Measurements from ENCODE around the gene PSPH.
A peak's percentile ranks its signal among the peaks of the same experiment; 100 is the strongest.
"Not testable (repeated sequence)": the region's sequence is repeated elsewhere in the genome, so short reads cannot be mapped to it uniquely, and the experiment has no call there.

The PSPH gene

GRCh38 chr7:56051339-56052191 lies at the start of gene PSPH, which contains the start of gene CCT6A:
TSS of gene PSPH (minus strand) at chr7:56051444. CDS start at chr7:56021212, 30,232 bp downstream.
TSS of gene CCT6A (plus strand) at chr7:56051765. CDS start at chr7:56051849, 84 bp downstream.
- DNase-seq (ENCODE audit: low read depth in 2 of 2): peak; percentile 91 to 93

GRCh38 chr7:56099653-56100052 lies 48.4 kb upstream of the PSPH start:
- DNase-seq (ENCODE audit: low read depth in 2 of 2): no peak

GRCh38 chr7:56098187-56099008 lies 47.2 kb upstream of the PSPH start:
- DNase-seq (ENCODE audit: low read depth in 2 of 2): not testable (repeated sequence)

GRCh38 chr7:56097700-56098099 lies 46.5 kb upstream of the PSPH start:
- no peak for DNase-seq (ENCODE audit: low read depth in 2 of 2)

- no peak for DNase-seq (ENCODE audit: low read depth in 2 of 2)
Observed at GRCh38 chr7:56092789-56093531, 41.7 kb upstream of the PSPH start, which contains the start of gene PHKG1. TSS of gene PHKG1 (minus strand) at chr7:56092952. CDS start at chr7:56088941, 4,011 bp downstream.

GRCh38 chr7:56092388-56092787 lies 41.1 kb upstream of the PSPH start:
- DNase-seq (ENCODE audit: low read depth in 2 of 2): not testable (repeated sequence)

- no peak for DNase-seq (ENCODE audit: low read depth in 2 of 2)
Observed at GRCh38 chr7:56091591-56091990, 40.3 kb upstream of the PSPH start.

GRCh38 chr7:56087445-56087844 lies 36.2 kb upstream of the PSPH start:
- no peak for DNase-seq (ENCODE audit: low read depth in 2 of 2)

GRCh38 chr7:56086761-56087160 lies 35.5 kb upstream of the PSPH start:
- DNase-seq (ENCODE audit: low read depth in 2 of 2): no peak

- no peak for DNase-seq (ENCODE audit: low read depth in 2 of 2)
Observed at GRCh38 chr7:56083150-56083785, 32.0 kb upstream of the PSPH start.

GRCh38 chr7:56081626-56082340 lies 30.5 kb upstream of the PSPH start:
- DNase-seq (ENCODE audit: low read depth in 2 of 2): no peak

GRCh38 chr7:56080726-56081435 lies 29.6 kb upstream of the PSPH start:
- not testable (repeated sequence) for DNase-seq (ENCODE audit: low read depth in 2 of 2)

- DNase-seq (ENCODE audit: low read depth in 2 of 2): no peak
Observed at GRCh38 chr7:56079450-56080185, 28.4 kb upstream of the PSPH start.

- no peak for DNase-seq (ENCODE audit: low read depth in 2 of 2)
Observed at GRCh38 chr7:56078196-56078595, 27.0 kb upstream of the PSPH start.

GRCh38 chr7:56077681-56078080 lies 26.4 kb upstream of the PSPH start:
- no peak for DNase-seq (ENCODE audit: low read depth in 2 of 2)

GRCh38 chr7:56074371-56074791 lies 23.1 kb upstream of the PSPH start:
- DNase-seq (ENCODE audit: low read depth in 2 of 2): peak; percentile 27 to 50

GRCh38 chr7:56066376-56066775 lies 15.1 kb upstream of the PSPH start:
- not testable (repeated sequence) for DNase-seq (ENCODE audit: low read depth in 2 of 2)

GRCh38 chr7:56063882-56064625 lies 12.8 kb upstream of the PSPH start, which contains the start of gene SUMF2:
TSS of gene SUMF2 (plus strand) at chr7:56064286. CDS start at chr7:56064312, 26 bp downstream.
- peak; percentile 78 to 84 for DNase-seq (ENCODE audit: low read depth in 2 of 2)

All from stimulated activated CD4-positive, alpha-beta T cell treated with anti-CD3 and anti-CD28 coated beads, Interleukin-12 subunit alpha, Interleukin-12 subunit beta, amount 100 ng/mL, for 24 hours (primary cell).